IMR-90 (cell line): ENCODE results near the gene SH3RF3. TPM values are rescaled to one million over a fixed set of nuclear protein-coding genes. Genes with fewer than 3 reads are reported as not detected.

Source experiments
- ATAC-seq: fragments of 200-7000 bp; cut with Tn5 transposase; 2 replicates; pipeline ENCODE4 v1.9.1; 2020; ENCODE audit warnings: low read depth, mild to moderate bottlenecking, moderate library complexity
- BruUV-seq: library from RNA; stranded (reverse); fragments of 400-500 nt; replicated peaks from 2 replicates; lab custom pipeline; 2021; lab: Mats Ljungman, UMichigan
- CTCF ChIA-PET: fragments of 300-600 bp; formaldehyde crosslinking; extraction: SDS; loops from one replicate; lab custom pipeline; 2021; ENCODE audit warnings: antibody characterized with exemption; lab: Yijun Ruan, JAX
- POLR2A ChIA-PET: fragments of 300-600 bp; sonication (Branson Sonifier 250); formaldehyde crosslinking; loops from one replicate; lab custom pipeline; 2022; ENCODE audit warnings: antibody characterized with exemption; ENCODE audit not compliant: unreplicated experiment; lab: Charles Lee
- DNase-seq: peaks from one replicate; pipeline ENCODE4 v3.0.0; 2013
- H2AFZ ChIP-seq: replicated peaks from 2 replicates; pipeline ENCODE3; 2013; ENCODE audit warnings: low read length, mild to moderate bottlenecking; ENCODE audit not compliant: poor library complexity
- H2AK5ac ChIP-seq: 2 replicates; pipeline ENCODE4 v1.6.1; 2013; ENCODE audit warnings: low read depth, low read length, inconsistent platforms
- H2AK9ac ChIP-seq: replicated peaks from 2 replicates; pipeline ENCODE3; 2013; ENCODE audit warnings: mild to moderate bottlenecking, low read depth, low read length, moderate library complexity; ENCODE audit not compliant: poor library complexity
- H2BK120ac ChIP-seq: 2 replicates; pipeline ENCODE4 v1.6.1; 2013; ENCODE audit warnings: low read depth, low read length, inconsistent platforms
- H2BK15ac ChIP-seq: 3 replicates; pipeline ENCODE4 v1.6.1; 2013; ENCODE audit warnings: low read depth, low read length, inconsistent platforms
- H2BK20ac ChIP-seq: 2 replicates; pipeline ENCODE4 v1.6.1; 2013; ENCODE audit warnings: low read depth, mild to moderate bottlenecking, inconsistent platforms, low read length, moderate library complexity
- H2BK5ac ChIP-seq: 2 replicates; pipeline ENCODE4 v1.6.1; 2013; ENCODE audit warnings: mild to moderate bottlenecking, low read depth, low read length, inconsistent platforms; ENCODE audit not compliant: poor library complexity, severe bottlenecking
- H3K14ac ChIP-seq: replicated peaks from 2 replicates; pipeline ENCODE4 v1.6.1; 2013; ENCODE audit warnings: low read depth, low read length, inconsistent platforms
- H3K18ac ChIP-seq: 2 replicates; pipeline ENCODE4 v1.6.1; 2013; ENCODE audit warnings: low read depth, low read length, control low read depth
- H3K23ac ChIP-seq: 2 replicates; pipeline ENCODE4 v1.6.1; 2013; ENCODE audit warnings: low read depth, low read length, inconsistent platforms
- H3K27ac ChIP-seq: 2 replicates; pipeline ENCODE4 v1.5.1; 2013; ENCODE audit warnings: mild to moderate bottlenecking, control low read depth, low read length; ENCODE audit not compliant: insufficient read depth
- H3K27me3 ChIP-seq: 2 replicates; pipeline ENCODE4 v1.6.1; 2013; ENCODE audit warnings: low read length; ENCODE audit not compliant: control insufficient read depth, insufficient read depth
- H3K36me3 ChIP-seq: 2 replicates; pipeline ENCODE4 v1.6.1; 2013; ENCODE audit warnings: low read length, mixed read lengths; ENCODE audit not compliant: control insufficient read depth, insufficient read depth
- H3K4ac ChIP-seq: 2 replicates; pipeline ENCODE4 v1.6.1; 2013; ENCODE audit warnings: low read depth, low read length, inconsistent platforms
- H3K4me1 ChIP-seq: 2 replicates; pipeline ENCODE4 v1.6.1; 2013; ENCODE audit warnings: low read length, mixed read lengths; ENCODE audit not compliant: control insufficient read depth, insufficient read depth
- H3K4me2 ChIP-seq: 2 replicates; pipeline ENCODE4 v1.6.1; 2013; ENCODE audit warnings: low read depth, mild to moderate bottlenecking, control low read depth, low read length, moderate library complexity
- H3K4me3 ChIP-seq: 2 replicates; pipeline ENCODE4 v1.5.1; 2013; ENCODE audit warnings: low read depth, mild to moderate bottlenecking, control low read depth, low read length, moderate library complexity; ENCODE audit not compliant: insufficient read depth
- H3K56ac ChIP-seq: 2 replicates; pipeline ENCODE4 v1.6.1; 2013; ENCODE audit warnings: low read length, inconsistent platforms; ENCODE audit not compliant: insufficient read depth; ENCODE audit errors: extremely low read depth
- H3K79me1 ChIP-seq, 2 experiments: 2 replicates each; pipeline ENCODE4 v1.6.1; 2013; ENCODE audit warnings: low read length in 2 of 2, inconsistent platforms in 1 of 2, low read depth in 1 of 2
- H3K9ac ChIP-seq: 2 replicates; pipeline ENCODE4 v1.6.1; 2013; ENCODE audit warnings: low read depth, low read length, control low read depth
- H3K9me1 ChIP-seq: 2 replicates; pipeline ENCODE4 v1.6.1; 2013; ENCODE audit warnings: low read length, inconsistent platforms; ENCODE audit not compliant: insufficient read depth
- H3K9me3 ChIP-seq: 2 replicates; pipeline ENCODE4 v1.6.1; 2013; ENCODE audit warnings: low read length; ENCODE audit not compliant: control insufficient read depth, insufficient read depth
- H4K20me1 ChIP-seq: 2 replicates; pipeline ENCODE4 v1.6.1; 2013; ENCODE audit warnings: low read length, inconsistent platforms; ENCODE audit not compliant: insufficient read depth
- H4K5ac ChIP-seq: 2 replicates; pipeline ENCODE4 v1.6.1; 2013; ENCODE audit warnings: mild to moderate bottlenecking, low read depth, low read length, control low read depth
- H4K8ac ChIP-seq, 2 experiments: 2 replicates each; pipeline ENCODE4 v1.6.1; 2013; ENCODE audit warnings: low read depth in 2 of 2, low read length in 2 of 2, control low read depth in 1 of 2, inconsistent platforms in 1 of 2
- H4K91ac ChIP-seq: 2 replicates; pipeline ENCODE4 v1.6.1; 2013; ENCODE audit warnings: low read depth, low read length, inconsistent platforms; ENCODE audit not compliant: insufficient read depth
- BHLHE40 ChIP-seq: fragments of 150-350 bp; IDR thresholded peaks from 2 replicates; pipeline ENCODE4 v1.6.1; 2016; ENCODE audit warnings: mild to moderate bottlenecking, low read depth, low read length
- CEBPB ChIP-seq: IDR thresholded peaks from 2 replicates; pipeline ENCODE4 v1.6.1; 2012; ENCODE audit warnings: low read depth, low read length, improper control_type of control experiment
- CHD1 ChIP-seq: IDR thresholded peaks from 2 replicates; pipeline ENCODE4 v1.6.1; 2012; ENCODE audit warnings: low read depth, low read length, improper control_type of control experiment
- CTCF ChIP-seq: conservative IDR thresholded peaks from 2 replicates; pipeline ENCODE4 v1.5.1; 2012; ENCODE audit warnings: mild to moderate bottlenecking, low read depth, low read length, improper control_type of control experiment
- ELK1 ChIP-seq: fragments of 150-350 bp; IDR thresholded peaks from 2 replicates; pipeline ENCODE4 v1.6.1; 2016; ENCODE audit warnings: low read depth, mild to moderate bottlenecking, low read length, moderate library complexity, borderline replicate concordance
- FOS ChIP-seq: fragments of 150-350 bp; IDR thresholded peaks from 2 replicates; pipeline ENCODE4 v1.6.1; 2016; ENCODE audit warnings: low read depth, low read length
- MAFK ChIP-seq: IDR thresholded peaks from 2 replicates; pipeline ENCODE4 v1.6.1; 2012; ENCODE audit warnings: low read depth, low read length, improper control_type of control experiment
- MAZ ChIP-seq: IDR thresholded peaks from 2 replicates; pipeline ENCODE4 v1.6.1; 2012; ENCODE audit warnings: low read depth, mild to moderate bottlenecking, low read length, improper control_type of control experiment, moderate library complexity, borderline replicate concordance
- MXI1 ChIP-seq: IDR thresholded peaks from 2 replicates; pipeline ENCODE4 v1.6.1; 2012; ENCODE audit warnings: low read depth, mild to moderate bottlenecking, low read length, moderate library complexity, borderline replicate concordance
- NFE2L2 ChIP-seq: fragments of 150-350 bp; IDR thresholded peaks from 2 replicates; pipeline ENCODE4 v1.6.1; 2016; ENCODE audit warnings: low read depth, mild to moderate bottlenecking, low read length
- POLR2A ChIP-seq: IDR thresholded peaks from 2 replicates; pipeline ENCODE4 v1.6.1; 2012; ENCODE audit warnings: mild to moderate bottlenecking, low read depth, low read length
- RAD21 ChIP-seq: IDR thresholded peaks from 2 replicates; pipeline ENCODE4 v1.6.1; 2012; ENCODE audit warnings: low read length, improper control_type of control experiment
- RCOR1 ChIP-seq: IDR thresholded peaks from 2 replicates; pipeline ENCODE4 v1.6.1; 2012; ENCODE audit warnings: mild to moderate bottlenecking, low read length, improper control_type of control experiment; ENCODE audit not compliant: insufficient replicate concordance
- RFX5 ChIP-seq: IDR thresholded peaks from 2 replicates; pipeline ENCODE4 v1.8.0; 2012; ENCODE audit warnings: low read depth, mild to moderate bottlenecking, low read length, moderate library complexity
- SMC3 ChIP-seq: fragments of 150-350 bp; IDR thresholded peaks from 2 replicates; pipeline ENCODE4 v1.6.1; 2016; ENCODE audit warnings: low read depth, mild to moderate bottlenecking, antibody characterized with exemption, low read length, moderate library complexity
- USF2 ChIP-seq: fragments of 150-350 bp; IDR thresholded peaks from 2 replicates; pipeline ENCODE4 v1.6.1; 2017; ENCODE audit warnings: mild to moderate bottlenecking, antibody characterized with exemption, low read length, low read depth
- WGBS, 2 experiments: methylation state at CpG; one replicate each; pipeline versions ENCODE4 v1.1.5 to v1.1.7; 2013; ENCODE audit warnings: missing lambda C conversion rate in 2 of 2; ENCODE audit not compliant: insufficient read length in 1 of 2; ENCODE audit errors: extremely low coverage in 2 of 2; 5-methylcytosine and 5-hydroxymethylcytosine counted together
- dilution Hi-C: fragments of 300-500 bp; cut with HindIII; formaldehyde crosslinking; loops from one replicate; pipeline ENCODE4 v1.14.3; 2018; ENCODE audit warnings: low sequenced_read_pairs; ENCODE audit not compliant: unreplicated experiment
- in situ Hi-C: fragments of 300-500 bp; cut with MboI; formaldehyde crosslinking; loops from 3 replicates; pipeline ENCODE4 v1.14.3; 2019; ENCODE audit warnings: low sequenced_read_pairs, inconsistent platforms, mixed read lengths
- intact Hi-C: fragments of 100-400 bp; cut with micrococcal nuclease; formaldehyde crosslinking; loops from 2 replicates; pipeline ENCODE4 v1.10.0; 2022
- polyA plus RNA-seq, 3 experiments: library from polyadenylated mRNA; depleted of rRNA; stranded (reverse); fragments of >200 nt; gene quantifications; 2 replicates each; pipeline ENCODE4 v1.2.3, GENCODE V29; 2012; ENCODE audit warnings: low replicate concordance in 1 of 3
- total RNA-seq: library from RNA; depleted of rRNA; stranded (reverse); fragments of >200 nt; gene quantifications from 2 replicates; pipeline ENCODE4 v1.2.3, GENCODE V29; 2012

Gene SH3RF3
- total and polyA plus RNA-seq, 2 of the 4 experiments (the other 2 are of a cell fraction), result 3.4 to 5.3 TPM

GRCh38 chr2:109080757-109081156 lies 48.2 kb upstream of the SH3RF3 start:
- no TSS peak for BruUV-seq
- Histone ChIP-seq H3K36me3 (no peaks in the 10 kb centered on the region), H4K20me1 (no peaks in the 10 kb centered on the region; the same call in 1 of the 2 replicates), H3K4me2 (no peak overlapping the region), H2AK9ac (no peak overlapping the region), H4K8ac (no peak overlapping the region), H3K23ac (no peak overlapping the region), H3K27me3 (peaks cover 42% of the 10 kb centered on the region), H3K18ac (no peak overlapping the region), H2BK20ac (no peak overlapping the region), H3K9me1 (no peaks in the 10 kb centered on the region), H2BK120ac (no peak overlapping the region), H3K14ac (no peak overlapping the region), H4K91ac (no peak overlapping the region), H3K9me3 (no peaks in the 10 kb centered on the region), H4K5ac (no peak overlapping the region), H3K9ac (no peak overlapping the region), H3K56ac (no peak overlapping the region), H2BK15ac (no peak overlapping the region), H2BK5ac (no peak overlapping the region), H3K27ac (no peak overlapping the region), H3K4me3 (no peak overlapping the region), H2AFZ (no peak overlapping the region), H3K4me1 (no peaks in the 10 kb centered on the region), H3K79me1 (no peaks in the 10 kb centered on the region), H2AK5ac (no peak overlapping the region), H3K4ac (no peak overlapping the region)
- ATAC-seq (no peak), DNase-seq (no peak)
- POLR2A ChIA-PET, result no interaction called here
- intact Hi-C loops (no loop called here), in situ Hi-C loops (no loop called here), dilution Hi-C loops (no loop called here)
- CTCF ChIA-PET, result no interaction called here
- WGBS, 2 experiments, result no CpG with 5 or more reads among the region's 3 CpGs
- TF ChIP-seq MAZ, result no peak
- TF ChIP-seq FOS, result no peak
- TF ChIP-seq USF2, result no peak
- TF ChIP-seq CTCF, result no peak
- TF ChIP-seq MXI1, result no peak
- no peak for TF ChIP-seq CHD1
- no peak for TF ChIP-seq BHLHE40
- TF ChIP-seq RCOR1, result no peak
- TF ChIP-seq NFE2L2, result no peak
- no peak for TF ChIP-seq RFX5
- no peak for TF ChIP-seq CEBPB
- no peak for TF ChIP-seq POLR2A
- TF ChIP-seq ELK1, result no peak
- no peak for TF ChIP-seq MAFK
- TF ChIP-seq SMC3, result no peak
- no peak for TF ChIP-seq RAD21
